BJ (cell line): Measurements from ENCODE around the gene PDLIM7. TPM values are rescaled to one million over a fixed set of nuclear protein-coding genes. Genes with fewer than 3 reads are reported as not detected.

Source experiments
- CTCF ChIA-PET: fragments of 350-600 bp; formaldehyde crosslinking; extraction: SDS; loops from one replicate; lab custom pipeline; 2021; ENCODE audit warnings: antibody characterized with exemption, inconsistent platforms; lab: Yijun Ruan, JAX
- POLR2A ChIA-PET: fragments of 300-600 bp; sonication (Branson Sonifier 250); formaldehyde crosslinking; extraction: SDS; loops from one replicate; lab custom pipeline; 2021; ENCODE audit warnings: antibody characterized with exemption; lab: Charles Lee
- DNase-seq: peaks from one replicate; pipeline ENCODE4 v3.0.0-alpha.2; 2011; ENCODE audit warnings: low read depth
- H3K27me3 ChIP-seq: 2 replicates; pipeline ENCODE4 v1.6.0; 2011; ENCODE audit warnings: low read length; ENCODE audit not compliant: control insufficient read depth, insufficient read depth
- H3K36me3 ChIP-seq: 2 replicates; pipeline ENCODE4 v1.5.1; 2011; ENCODE audit warnings: low read length; ENCODE audit not compliant: control insufficient read depth, insufficient read depth
- H3K4me3 ChIP-seq: 2 replicates; pipeline ENCODE4 v1.5.1; 2011; ENCODE audit warnings: low read depth, mild to moderate bottlenecking, control low read depth, low read length
- CTCF ChIP-seq: IDR thresholded peaks from 2 replicates; pipeline ENCODE4 v1.5.1; 2011; ENCODE audit warnings: low read depth, mild to moderate bottlenecking, control low read depth, inconsistent platforms, low read length, moderate library complexity; ENCODE audit not compliant: insufficient read depth
- polyA plus RNA-seq: library from polyadenylated mRNA; depleted of rRNA; stranded (reverse); fragments of >200 nt; gene quantifications from 2 replicates; pipeline ENCODE4 v1.2.3, GENCODE V29; 2011

PDLIM7 gene
- polyA plus RNA-seq, 1 experiment = 624 TPM

- CTCF ChIA-PET = interaction anchor here (1.0 to 3.1 kb wide), 4 partner anchors 10 to 34 kb away, joined by 3 to 15 read pairs (median 4); no protein-coding TSS in a partner anchor
- POLR2A ChIA-PET = interaction anchor here (0.5 kb wide), 1 partner anchor 59 kb away, joined by 3 read pairs; no protein-coding TSS in a partner anchor
- no peak for DNase-seq
- Histone ChIP-seq H3K36me3 (peaks cover 30% of the 10 kb centered on the region), H3K4me3 (no peak overlapping the region), H3K27me3 (no peaks in the 10 kb centered on the region)
- no peak for TF ChIP-seq CTCF
Measured at GRCh38 chr5:177437623-177438022, 59.8 kb downstream of the PDLIM7 start.

GRCh38 chr5:177435847-177436536 lies 61.4 kb downstream of the PDLIM7 start:
- no peak overlapping the region for H3K4me3 ChIP-seq
- no peaks in the 10 kb centered on the region for H3K27me3 ChIP-seq
- H3K36me3 ChIP-seq = peaks cover 35% of the 10 kb centered on the region
- CTCF ChIA-PET = interaction anchor here (0.6 kb wide), 1 partner anchor 122 kb away, joined by 3 read pairs; no protein-coding TSS in a partner anchor
- POLR2A ChIA-PET = no interaction called here
- no peak for TF ChIP-seq CTCF
- no peak for DNase-seq

- H3K4me3 ChIP-seq = no peak overlapping the region
- peaks cover 34% of the 10 kb centered on the region for H3K36me3 ChIP-seq
- no peak for TF ChIP-seq CTCF
- no peak for DNase-seq
- no peaks in the 10 kb centered on the region for H3K27me3 ChIP-seq
- POLR2A ChIA-PET = no interaction called here
- CTCF ChIA-PET = interaction anchor here (1.1 to 1.7 kb wide), 3 partner anchors 8 to 44 kb away, joined by 3 to 4 read pairs (median 4); no protein-coding TSS in a partner anchor
Measured at GRCh38 chr5:177434942-177435738, 62.3 kb downstream of the PDLIM7 start.

- no peaks in the 10 kb centered on the region for H3K27me3 ChIP-seq
- no peak for TF ChIP-seq CTCF
- no peak overlapping the region for H3K4me3 ChIP-seq
- POLR2A ChIA-PET = no interaction called here
- CTCF ChIA-PET = interaction anchor here (1.1 to 1.7 kb wide), 3 partner anchors 9 to 44 kb away, joined by 3 to 4 read pairs (median 4); no protein-coding TSS in a partner anchor
- peaks cover 36% of the 10 kb centered on the region for H3K36me3 ChIP-seq
- DNase-seq = no peak
Measured at GRCh38 chr5:177434437-177434836, 63.0 kb downstream of the PDLIM7 start.
